WTC11 (cell line): ENCODE results near the gene TTC7B. TPM values are rescaled to one million over a fixed set of nuclear protein-coding genes. Genes with fewer than 3 reads are reported as not detected.

ENCODE experiments used
- ATAC-seq: fragments of 200-7000 bp; cut with Tn5 transposase; 2 replicates; pipeline ENCODE4 v1.10.0; 2021; ENCODE audit warnings: mild to moderate bottlenecking, moderate library complexity
- CTCF ChIA-PET: fragments of 300-600 bp; sonication (Branson Sonifier 250); formaldehyde crosslinking; loops from one replicate; lab custom pipeline; 2021; ENCODE audit warnings: antibody characterized with exemption; lab: Charles Lee
- POLR2A ChIA-PET: fragments of 350-600 bp; sonication (Branson Sonifier 250); formaldehyde crosslinking; loops from one replicate; lab custom pipeline; 2021; ENCODE audit warnings: antibody characterized with exemption; lab: Charles Lee
- DNase-seq: peaks from one replicate; pipeline ENCODE4 v3.0.0; 2021; ENCODE audit warnings: low spot score
- H3K27ac Mint-ChIP-seq: 2 replicates; pipeline ENCODE4 v1.8.0; 2021; ENCODE audit warnings: mixed read lengths
- H3K27me3 Mint-ChIP-seq: 2 replicates; pipeline ENCODE4 v1.8.0; 2021; ENCODE audit warnings: low read depth, mild to moderate bottlenecking, moderate library complexity, mixed read lengths
- H3K36me3 Mint-ChIP-seq: 2 replicates; pipeline ENCODE4 v1.8.0; 2021; ENCODE audit warnings: mixed read lengths
- H3K4me1 Mint-ChIP-seq: 2 replicates; pipeline ENCODE4 v1.8.0; 2022; ENCODE audit warnings: mixed read lengths
- H3K4me3 Mint-ChIP-seq: 2 replicates; pipeline ENCODE4 v1.8.0; 2021; ENCODE audit warnings: mild to moderate bottlenecking, moderate library complexity, mixed read lengths
- H3K9me3 Mint-ChIP-seq: 2 replicates; pipeline ENCODE4 v1.8.0; 2021; ENCODE audit warnings: mixed read lengths
- AFF4 ChIP-seq: sonication (generic); formaldehyde crosslinking; IDR thresholded peaks from 2 replicates; pipeline ENCODE4 v1.8.1; 2023; ENCODE audit warnings: mild to moderate bottlenecking, missing genetic modification reagents, borderline replicate concordance
- ARID4B ChIP-seq: sonication (generic); formaldehyde crosslinking; IDR thresholded peaks from 2 replicates; pipeline ENCODE4 v1.8.0; 2023; ENCODE audit warnings: missing genetic modification reagents, mild to moderate bottlenecking, borderline replicate concordance
- ATF3 ChIP-seq: sonication (generic); formaldehyde crosslinking; conservative IDR thresholded peaks from 2 replicates; pipeline ENCODE4 v1.8.1; 2022; ENCODE audit warnings: mild to moderate bottlenecking, missing genetic modification reagents
- E2F5 ChIP-seq: sonication (generic); formaldehyde crosslinking; IDR thresholded peaks from 2 replicates; pipeline ENCODE4 v1.8.1; 2022; ENCODE audit warnings: mild to moderate bottlenecking, moderate library complexity, missing genetic modification reagents
- FOXP1 ChIP-seq: sonication (generic); formaldehyde crosslinking; IDR thresholded peaks from 2 replicates; pipeline ENCODE4 v1.8.0; 2022; ENCODE audit warnings: missing genetic modification reagents, mild to moderate bottlenecking, moderate library complexity, borderline replicate concordance
- GABPB1 ChIP-seq: sonication (generic); formaldehyde crosslinking; IDR thresholded peaks from 2 replicates; pipeline ENCODE4 v1.8.1; 2023; ENCODE audit warnings: mild to moderate bottlenecking, missing genetic modification reagents
- HMGA2 ChIP-seq: fragments of 250-450 bp; sonication (Bioruptor Pico); IDR thresholded peaks from 2 replicates; pipeline ENCODE4 v1.4.0; 2021; ENCODE audit warnings: mild to moderate bottlenecking, moderate library complexity
- KAT7 ChIP-seq: sonication (generic); formaldehyde crosslinking; IDR thresholded peaks from 2 replicates; pipeline ENCODE4 v1.8.1; 2023; ENCODE audit warnings: missing genetic modification reagents, mild to moderate bottlenecking, borderline replicate concordance
- NR2C2 ChIP-seq: sonication (generic); formaldehyde crosslinking; IDR thresholded peaks from 2 replicates; pipeline ENCODE4 v1.8.0; 2022; ENCODE audit warnings: mild to moderate bottlenecking, missing genetic modification reagents
- PRDM15 ChIP-seq: sonication (generic); formaldehyde crosslinking; IDR thresholded peaks from 2 replicates; pipeline ENCODE4 v1.8.0; 2022; ENCODE audit warnings: missing genetic modification reagents
- ZNF396 ChIP-seq: fragments of 250-450 bp; sonication (Bioruptor Pico); IDR thresholded peaks from 2 replicates; pipeline ENCODE4 v1.8.0; 2021; ENCODE audit warnings: mild to moderate bottlenecking, moderate library complexity, borderline replicate concordance
- ZNF425 ChIP-seq: fragments of 250-450 bp; sonication (Bioruptor Pico); conservative IDR thresholded peaks from 2 replicates; pipeline ENCODE4 v1.9.0; 2021; ENCODE audit warnings: mild to moderate bottlenecking
- ZNF532 ChIP-seq: fragments of 250-450 bp; sonication (Bioruptor Pico); IDR thresholded peaks from 2 replicates; pipeline ENCODE4 v1.9.0; 2021; ENCODE audit warnings: mild to moderate bottlenecking, borderline replicate concordance
- total RNA-seq: library from RNA; stranded (reverse); gene quantifications from 3 replicates; pipeline ENCODE4 v1.2.3, GENCODE V29; 2021

TTC7B gene
- total RNA-seq, 1 experiment from 2014 or later: 27.6 TPM

- TF ChIP-seq ARID4B (CRISPR knock-in tag): no peak
- TF ChIP-seq HMGA2: no peak
- TF ChIP-seq GABPB1 (CRISPR knock-in tag): no peak
- TF ChIP-seq FOXP1 (CRISPR knock-in tag): no peak
- no peak for TF ChIP-seq AFF4 (CRISPR knock-in tag)
- no peak for TF ChIP-seq ATF3 (CRISPR knock-in tag)
Observed at GRCh38 chr14:90695997-90696660, 120.1 kb downstream of the TTC7B start (continued).

GRCh38 chr14:90693413-90693812, 122.8 kb downstream of the TTC7B start:
- Mint-ChIP-seq H3K9me3 (no peaks in the 10 kb centered on the region), H3K4me1 (peaks cover 11% of the 10 kb centered on the region), H3K36me3 (no peaks in the 10 kb centered on the region), H3K27ac (no peak overlapping the region), H3K4me3 (no peak overlapping the region), H3K27me3 (no peaks in the 10 kb centered on the region)
- ATAC-seq (no peak), DNase-seq (no peak)
- ChIA-PET POLR2A (no interaction called here), CTCF (no interaction called here)
- TF ChIP-seq E2F5 (CRISPR knock-in tag): no peak
- TF ChIP-seq KAT7: no peak
- no peak for TF ChIP-seq ZNF425
- no peak for TF ChIP-seq NR2C2 (CRISPR knock-in tag)
- TF ChIP-seq ZNF396 (CRISPR knock-in tag): no peak
- TF ChIP-seq ZNF532 (CRISPR knock-in tag): no peak
- no peak for TF ChIP-seq PRDM15 (CRISPR knock-in tag)
